Measurements from ENCODE around the gene DNMT3B.
"Not testable (repeated sequence)": the region's sequence is repeated elsewhere in the genome, so short reads cannot be mapped to it uniquely, and the experiment has no call there.

The DNMT3B gene

GRCh38 chr20:32784369-32785080, 22.3 kb downstream of the DNMT3B start:
- Histone ChIP-seq H3K9ac (ENCODE audit: low read length) (no peak overlapping the region), H3K4me1 (ENCODE audit: control insufficient read depth, insufficient read depth, low read length) (no peaks in the 10 kb centered on the region), H3K36me3 (ENCODE audit: control insufficient read depth, insufficient read depth, low read length, severe bottlenecking) (no peaks in the 10 kb centered on the region), H3K27me3 (replicated peaks; ENCODE audit: control insufficient read depth, insufficient read depth, low read length) (no peaks in the 10 kb centered on the region), H3K9me3 (ENCODE audit: control insufficient read depth, low read length) (no peaks in the 10 kb centered on the region), H3K4me3 (ENCODE audit: low read length) (no peak overlapping the region)
- no peak for DNase-seq (ENCODE audit: low read depth)

- no peaks in the 10 kb centered on the region for H3K9me3 ChIP-seq (ENCODE audit: control insufficient read depth, low read length)
- no peak overlapping the region for H3K9ac ChIP-seq (ENCODE audit: low read length)
- no peaks in the 10 kb centered on the region for H3K4me1 ChIP-seq (ENCODE audit: control insufficient read depth, insufficient read depth, low read length)
- no peak overlapping the region for H3K4me3 ChIP-seq (ENCODE audit: low read length)
- DNase-seq (ENCODE audit: low read depth): no peak
- H3K36me3 ChIP-seq (ENCODE audit: control insufficient read depth, insufficient read depth, low read length, severe bottlenecking): no peaks in the 10 kb centered on the region
- no peaks in the 10 kb centered on the region for H3K27me3 ChIP-seq (replicated peaks; ENCODE audit: control insufficient read depth, insufficient read depth, low read length)
Measured at GRCh38 chr20:32786059-32786760, 24.0 kb downstream of the DNMT3B start.

- H3K36me3 ChIP-seq (ENCODE audit: control insufficient read depth, insufficient read depth, low read length, severe bottlenecking): no peaks in the 10 kb centered on the region
- no peak for DNase-seq (ENCODE audit: low read depth)
- H3K4me1 ChIP-seq (ENCODE audit: control insufficient read depth, insufficient read depth, low read length): no peaks in the 10 kb centered on the region
- no peak overlapping the region for H3K4me3 ChIP-seq (ENCODE audit: low read length)
- no peaks in the 10 kb centered on the region for H3K9me3 ChIP-seq (ENCODE audit: control insufficient read depth, low read length)
- no peaks in the 10 kb centered on the region for H3K27me3 ChIP-seq (replicated peaks; ENCODE audit: control insufficient read depth, insufficient read depth, low read length)
- no peak overlapping the region for H3K9ac ChIP-seq (ENCODE audit: low read length)
Measured at GRCh38 chr20:32787168-32787567, 25.0 kb downstream of the DNMT3B start.

- H3K9me3 ChIP-seq (ENCODE audit: control insufficient read depth, low read length): no peaks in the 10 kb centered on the region
- no peaks in the 10 kb centered on the region for H3K36me3 ChIP-seq (ENCODE audit: control insufficient read depth, insufficient read depth, low read length, severe bottlenecking)
- no peaks in the 10 kb centered on the region for H3K27me3 ChIP-seq (replicated peaks; ENCODE audit: control insufficient read depth, insufficient read depth, low read length)
- no peak overlapping the region for H3K9ac ChIP-seq (ENCODE audit: low read length)
- no peak overlapping the region for H3K4me3 ChIP-seq (ENCODE audit: low read length)
- DNase-seq (ENCODE audit: low read depth): peak; percentile 91
- H3K4me1 ChIP-seq (ENCODE audit: control insufficient read depth, insufficient read depth, low read length): no peaks in the 10 kb centered on the region
Measured at GRCh38 chr20:32789896-32790750, 27.9 kb downstream of the DNMT3B start.

- Histone ChIP-seq H3K27me3 (replicated peaks; ENCODE audit: control insufficient read depth, insufficient read depth, low read length) (no peaks in the 10 kb centered on the region), H3K36me3 (ENCODE audit: control insufficient read depth, insufficient read depth, low read length, severe bottlenecking) (no peaks in the 10 kb centered on the region), H3K4me1 (ENCODE audit: control insufficient read depth, insufficient read depth, low read length) (no peaks in the 10 kb centered on the region), H3K9me3 (ENCODE audit: control insufficient read depth, low read length) (no peaks in the 10 kb centered on the region), H3K4me3 (ENCODE audit: low read length) (no peak overlapping the region), H3K9ac (ENCODE audit: low read length) (no peak overlapping the region)
- no peak for DNase-seq (ENCODE audit: low read depth)
Measured at GRCh38 chr20:32790751-32791057, 28.5 kb downstream of the DNMT3B start.

GRCh38 chr20:32792316-32792715, 30.1 kb downstream of the DNMT3B start:
- Histone ChIP-seq H3K9me3 (ENCODE audit: control insufficient read depth, low read length) (no peaks in the 10 kb centered on the region), H3K36me3 (ENCODE audit: control insufficient read depth, insufficient read depth, low read length, severe bottlenecking) (no peaks in the 10 kb centered on the region), H3K9ac (ENCODE audit: low read length) (no peak overlapping the region), H3K4me1 (ENCODE audit: control insufficient read depth, insufficient read depth, low read length) (no peaks in the 10 kb centered on the region), H3K27me3 (replicated peaks; ENCODE audit: control insufficient read depth, insufficient read depth, low read length) (no peaks in the 10 kb centered on the region), H3K4me3 (ENCODE audit: low read length) (no peak overlapping the region)
- DNase-seq (ENCODE audit: low read depth): peak; percentile 28

GRCh38 chr20:32792731-32793458, 30.7 kb downstream of the DNMT3B start:
- H3K9ac ChIP-seq (ENCODE audit: low read length): no peak overlapping the region
- H3K36me3 ChIP-seq (ENCODE audit: control insufficient read depth, insufficient read depth, low read length, severe bottlenecking): no peaks in the 10 kb centered on the region

GRCh38 chr20:32796383-32796948, 34.3 kb downstream of the DNMT3B start:
- no peak for DNase-seq (ENCODE audit: low read depth)
- no peaks in the 10 kb centered on the region for H3K36me3 ChIP-seq (ENCODE audit: control insufficient read depth, insufficient read depth, low read length, severe bottlenecking)

More at GRCh38 chr20:32792731-32793458, 30.7 kb downstream of the DNMT3B start:
- DNase-seq (ENCODE audit: low read depth): no peak
- Histone ChIP-seq H3K27me3 (replicated peaks; ENCODE audit: control insufficient read depth, insufficient read depth, low read length) (no peaks in the 10 kb centered on the region), H3K4me3 (ENCODE audit: low read length) (no peak overlapping the region), H3K4me1 (ENCODE audit: control insufficient read depth, insufficient read depth, low read length) (no peaks in the 10 kb centered on the region), H3K9me3 (ENCODE audit: control insufficient read depth, low read length) (no peaks in the 10 kb centered on the region)

GRCh38 chr20:32796981-32797451, 34.8 kb downstream of the DNMT3B start:
- DNase-seq (ENCODE audit: low read depth): no peak
- Histone ChIP-seq H3K9ac (ENCODE audit: low read length) (no peak overlapping the region), H3K4me3 (ENCODE audit: low read length) (no peak overlapping the region), H3K27me3 (replicated peaks; ENCODE audit: control insufficient read depth, insufficient read depth, low read length) (no peaks in the 10 kb centered on the region), H3K4me1 (ENCODE audit: control insufficient read depth, insufficient read depth, low read length) (no peaks in the 10 kb centered on the region), H3K36me3 (ENCODE audit: control insufficient read depth, insufficient read depth, low read length, severe bottlenecking) (no peaks in the 10 kb centered on the region), H3K9me3 (ENCODE audit: control insufficient read depth, low read length) (no peaks in the 10 kb centered on the region)

More at GRCh38 chr20:32796383-32796948, 34.3 kb downstream of the DNMT3B start:
- Histone ChIP-seq H3K4me3 (ENCODE audit: low read length) (no peak overlapping the region), H3K9ac (ENCODE audit: low read length) (no peak overlapping the region), H3K9me3 (ENCODE audit: control insufficient read depth, low read length) (no peaks in the 10 kb centered on the region), H3K27me3 (replicated peaks; ENCODE audit: control insufficient read depth, insufficient read depth, low read length) (no peaks in the 10 kb centered on the region), H3K4me1 (ENCODE audit: control insufficient read depth, insufficient read depth, low read length) (no peaks in the 10 kb centered on the region)

GRCh38 chr20:32797571-32797970, 35.4 kb downstream of the DNMT3B start:
- H3K9ac ChIP-seq (ENCODE audit: low read length); DNase-seq (ENCODE audit: low read depth); H3K4me1 ChIP-seq (ENCODE audit: control insufficient read depth, insufficient read depth, low read length); H3K4me3 ChIP-seq (ENCODE audit: low read length); H3K36me3 ChIP-seq (ENCODE audit: control insufficient read depth, insufficient read depth, low read length, severe bottlenecking); H3K27me3 ChIP-seq (replicated peaks; ENCODE audit: control insufficient read depth, insufficient read depth, low read length); H3K9me3 ChIP-seq (ENCODE audit: control insufficient read depth, low read length): not testable (repeated sequence)
